ENCODE data around the gene FCAMR.

FCAMR gene

GRCh38 chr1:206955476-206956451 lies 14.5 kb downstream of the FCAMR start:
- peak; percentile 49 for DNase-seq

GRCh38 chr1:206954459-206955342 lies 15.6 kb downstream of the FCAMR start:
- no peak for DNase-seq

- no peak for DNase-seq
Measured at GRCh38 chr1:206953626-206954025, 16.6 kb downstream of the FCAMR start.

- DNase-seq, result no peak
Measured at GRCh38 chr1:206953126-206953525, 17.1 kb downstream of the FCAMR start.

GRCh38 chr1:206952171-206952570 lies 18.1 kb downstream of the FCAMR start:
- DNase-seq, result no peak

GRCh38 chr1:206951318-206952100 lies 18.8 kb downstream of the FCAMR start:
- DNase-seq, result no peak

- DNase-seq, result no peak
Measured at GRCh38 chr1:206949641-206950040, 20.6 kb downstream of the FCAMR start.

- DNase-seq, result no peak
Measured at GRCh38 chr1:206949208-206949607, 21.1 kb downstream of the FCAMR start.

GRCh38 chr1:206947255-206947654 lies 23.0 kb downstream of the FCAMR start:
- no peak for DNase-seq

GRCh38 chr1:206946261-206946660 lies 24.0 kb downstream of the FCAMR start, which contains the start of gene PIGR:
Gene PIGR, minus strand, starts transcription at chr1:206946466. Its CDS starts 5,935 bp downstream, at chr1:206940531.
- no peak for DNase-seq

GRCh38 chr1:206945779-206946178 lies 24.5 kb downstream of the FCAMR start:
- no peak for DNase-seq

GRCh38 chr1:206944703-206945102 lies 25.6 kb downstream of the FCAMR start:
- DNase-seq, result no peak

- no peak for DNase-seq
Measured at GRCh38 chr1:206941766-206942418, 28.4 kb downstream of the FCAMR start.

- no peak for DNase-seq
Measured at GRCh38 chr1:206940588-206940936, 29.7 kb downstream of the FCAMR start.

GRCh38 chr1:206939841-206940587 lies 30.2 kb downstream of the FCAMR start:
- DNase-seq, result no peak

GRCh38 chr1:206939131-206939530 lies 31.1 kb downstream of the FCAMR start:
- no peak for DNase-seq

- no peak for DNase-seq
Measured at GRCh38 chr1:206937425-206937824, 32.8 kb downstream of the FCAMR start.

- no peak for DNase-seq
Measured at GRCh38 chr1:206935491-206936067, 34.7 kb downstream of the FCAMR start.

- DNase-seq, result no peak
Measured at GRCh38 chr1:206933333-206933945, 36.8 kb downstream of the FCAMR start.

GRCh38 chr1:206932177-206932576 lies 38.1 kb downstream of the FCAMR start:
- no peak for DNase-seq

GRCh38 chr1:206931709-206932108 lies 38.6 kb downstream of the FCAMR start:
- DNase-seq, result no peak
